GM21360 (cell line): ENCODE results near the gene EZR.

Experiments used
- ATAC-seq: cut with Tn5 transposase; IDR thresholded peaks from one replicate; pipeline ENCODE4 v1.9.1; 2021; ENCODE audit warnings: mild to moderate bottlenecking, moderate library complexity; ENCODE audit not compliant: unreplicated experiment

Gene EZR

DNA sequence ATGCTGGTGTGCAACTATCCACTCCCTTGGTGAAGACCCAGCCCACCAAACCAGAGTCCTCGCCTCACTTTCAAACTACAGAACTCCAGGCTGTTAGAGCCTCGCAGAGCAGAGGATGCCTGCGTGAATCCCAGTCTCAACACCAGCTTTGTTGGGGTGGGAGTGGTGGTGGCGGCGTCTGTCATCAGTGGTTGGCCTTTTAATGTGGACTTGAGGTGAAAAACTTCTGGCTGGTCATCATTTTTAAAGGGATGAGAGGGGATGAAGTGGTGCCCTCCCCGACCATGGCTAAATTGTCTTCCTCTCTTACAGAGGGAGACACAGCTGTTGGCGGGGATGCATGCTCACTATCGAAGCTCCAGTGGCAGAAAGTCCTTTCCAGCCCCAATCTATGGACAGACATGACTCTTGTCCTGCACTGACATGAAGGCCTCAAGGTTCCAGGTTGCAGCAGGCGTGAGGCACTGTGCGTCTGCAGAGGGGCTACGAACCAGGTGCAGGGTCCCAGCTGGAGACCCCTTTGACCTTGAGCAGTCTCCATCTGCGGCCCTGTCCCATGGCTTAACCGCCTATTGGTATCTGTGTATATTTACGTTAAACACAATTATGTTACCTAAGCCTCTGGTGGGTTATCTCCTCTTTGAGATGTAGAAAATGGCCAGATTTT, 54.9 kb downstream of the EZR start:
- no peak for ATAC-seq

DNA sequence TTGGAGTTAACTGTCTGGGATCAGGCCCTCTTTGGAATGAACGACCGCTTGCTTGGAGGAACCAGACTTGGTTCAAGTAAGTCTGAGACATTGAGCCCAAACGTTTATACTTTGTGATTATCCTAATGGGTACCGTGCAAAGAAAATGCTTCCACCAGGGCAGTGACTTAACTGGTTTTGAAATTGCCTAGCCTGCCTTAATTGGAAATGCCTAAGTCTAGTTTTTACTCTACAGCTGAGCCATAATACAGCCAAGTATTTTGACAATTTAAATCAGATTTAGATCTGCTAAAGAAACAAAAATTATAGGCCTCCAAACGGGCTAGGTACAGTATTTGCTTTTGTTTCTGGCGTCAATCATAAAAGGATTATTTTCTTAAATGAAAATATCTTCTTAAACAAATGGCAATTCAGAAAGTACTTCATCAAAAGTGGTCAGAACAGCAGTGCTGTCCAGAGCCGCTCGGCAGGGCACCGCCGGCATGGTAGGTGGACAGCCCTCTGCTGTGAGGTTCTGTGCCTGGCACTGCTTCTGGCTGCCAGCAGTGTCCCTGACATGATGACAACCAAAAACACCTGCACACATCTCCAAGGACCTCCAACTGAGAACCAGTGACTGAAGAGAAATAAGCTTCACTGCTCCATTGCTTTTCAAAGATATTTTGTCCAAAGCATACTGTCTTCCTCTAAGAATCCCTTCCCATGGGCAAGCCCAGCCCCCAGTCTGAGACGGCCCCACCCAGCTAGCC, 55.6 kb downstream of the EZR start:
- ATAC-seq, result no peak

DNA sequence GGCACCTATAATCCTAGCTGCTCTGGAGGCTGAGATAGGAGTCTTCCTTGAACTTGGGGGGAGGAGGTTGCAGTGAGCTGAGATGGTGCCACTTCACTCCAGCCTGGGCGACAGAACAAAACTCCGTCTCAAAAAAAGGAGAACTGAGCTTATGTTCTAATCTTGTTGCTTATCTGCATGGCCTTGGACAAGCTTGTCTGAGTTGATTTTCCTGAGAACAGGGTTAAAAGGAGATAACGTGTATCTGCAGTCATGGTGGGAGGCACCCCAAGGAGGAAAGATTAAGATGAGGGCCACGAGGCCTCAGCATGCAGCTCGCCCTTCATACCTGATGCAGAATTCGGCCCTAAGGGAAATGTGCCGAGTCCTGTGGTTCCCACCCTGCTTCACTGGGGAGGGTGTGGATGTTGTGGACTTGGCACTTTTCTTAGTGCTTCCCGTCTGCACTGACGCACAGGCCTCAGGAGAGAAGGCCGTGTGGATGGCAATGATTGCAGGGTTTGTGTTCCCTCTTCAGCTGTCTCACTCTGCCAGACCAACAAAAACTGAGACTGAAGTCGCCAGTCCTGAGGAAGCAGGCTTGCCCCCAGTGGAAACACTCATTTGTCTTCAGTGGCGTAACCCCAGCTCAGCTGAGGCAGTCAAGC, 56.3 kb downstream of the EZR start:
- no peak for ATAC-seq

DNA sequence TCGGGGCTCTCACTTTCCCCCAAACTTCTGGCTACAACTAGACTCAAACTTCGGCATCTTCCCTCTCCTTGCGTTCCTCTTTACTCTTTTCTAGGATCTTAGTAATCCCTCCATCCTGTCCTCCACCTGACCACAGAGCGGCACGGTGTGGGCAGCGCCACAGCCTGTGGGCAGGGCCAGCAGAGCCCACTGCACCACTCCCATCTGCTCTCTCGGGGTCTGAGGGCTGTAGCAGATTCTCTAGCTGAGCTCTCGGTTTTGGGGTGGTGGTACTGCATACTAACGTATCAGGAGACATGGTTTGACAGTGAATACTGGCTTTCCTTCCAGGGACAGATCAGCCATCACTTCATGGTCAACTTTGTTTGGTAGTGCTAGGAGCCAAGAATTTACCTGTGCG, 57.4 kb downstream of the EZR start:
- ATAC-seq, result no peak

DNA sequence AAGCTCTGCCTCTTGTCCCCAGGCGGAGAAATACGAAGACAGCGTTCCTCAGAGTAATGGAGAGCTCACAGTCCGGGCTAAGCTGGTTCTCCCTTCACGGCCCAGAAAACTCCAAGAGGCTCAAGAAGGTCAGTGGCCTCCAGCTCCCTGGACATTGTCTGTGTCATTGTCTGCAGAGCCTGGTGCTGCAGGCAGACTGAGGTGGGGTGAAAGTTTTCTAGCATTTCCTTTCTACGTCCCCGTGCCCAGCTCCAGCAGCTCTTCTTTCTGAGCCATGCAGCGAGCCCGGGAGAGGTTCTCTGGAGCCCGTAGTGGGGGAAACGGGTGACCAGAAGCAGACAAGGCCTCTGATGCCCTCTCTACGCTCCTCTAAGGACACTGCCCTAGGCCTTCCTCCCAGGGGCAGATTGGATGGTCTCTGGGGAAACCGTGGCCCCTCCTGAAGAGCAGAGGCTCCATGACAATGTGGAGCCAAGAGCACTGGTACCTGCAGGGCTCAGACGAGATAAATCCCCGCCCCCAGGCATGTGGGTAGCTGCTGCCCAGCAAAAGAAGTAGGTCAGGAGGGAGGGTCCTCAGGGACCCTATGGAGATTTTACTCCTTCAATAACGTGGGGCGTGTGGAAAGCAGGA, 58.4 kb downstream of the EZR start:
- ATAC-seq, result no peak

DNA sequence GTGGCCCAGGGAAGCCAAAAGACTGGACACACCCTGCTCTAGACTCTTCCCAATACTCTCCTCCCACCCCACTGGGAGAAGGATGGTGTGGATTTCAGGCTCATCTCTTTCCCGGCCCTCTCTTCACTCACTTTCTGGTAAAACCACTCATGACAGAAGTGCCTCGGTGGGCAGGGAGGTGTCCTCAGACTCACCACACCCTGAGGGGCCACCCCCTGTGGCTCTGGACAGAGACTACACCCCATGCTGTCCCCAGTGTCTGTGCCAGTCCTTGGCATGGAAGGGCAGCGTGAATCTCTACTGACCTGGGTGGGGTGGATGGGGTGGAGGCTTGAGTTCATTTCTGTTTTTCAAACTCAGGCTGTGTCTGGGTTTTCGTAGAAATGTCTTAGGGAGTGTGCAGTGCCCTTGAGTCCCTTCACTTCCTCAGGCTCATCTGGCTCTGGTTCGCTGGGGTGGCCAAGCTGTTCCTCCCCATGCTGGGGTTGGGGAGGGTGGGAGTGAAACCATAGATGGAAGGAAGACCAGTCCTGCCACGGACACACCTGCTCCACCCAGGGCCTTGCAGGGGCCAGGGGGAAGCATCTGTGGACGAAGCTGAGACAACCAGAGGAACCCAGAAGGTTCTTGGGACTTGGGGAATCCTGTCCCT, 59.1 kb downstream of the EZR start:
- ATAC-seq, result no peak

DNA sequence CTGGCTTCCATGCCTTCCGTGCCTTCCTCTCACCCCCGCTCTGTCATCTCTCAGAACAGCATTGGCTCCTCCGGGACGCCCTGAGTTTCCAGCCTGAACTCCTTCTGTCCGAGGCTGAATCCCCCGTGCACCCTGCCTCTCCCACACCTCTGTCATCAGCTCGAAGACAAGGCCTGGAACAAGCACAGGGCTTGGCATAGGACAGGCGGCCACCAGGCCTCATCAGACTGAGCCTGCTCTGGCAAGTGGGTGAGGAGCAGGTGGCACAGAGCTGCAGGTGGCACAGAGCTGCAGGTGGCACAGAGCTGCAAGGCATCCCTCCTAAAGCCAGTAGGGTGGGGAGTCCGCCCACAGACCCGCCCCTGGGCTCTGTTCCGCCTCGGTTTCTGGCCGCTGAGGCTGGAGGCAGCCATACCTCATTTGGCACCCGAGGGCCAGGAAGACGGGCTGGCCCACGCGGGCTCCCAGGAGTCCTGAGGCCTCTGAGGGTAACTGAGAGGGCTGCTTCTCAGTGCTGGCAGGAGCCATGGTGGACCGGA, 60.2 kb downstream of the EZR start:
- ATAC-seq, result no peak

DNA sequence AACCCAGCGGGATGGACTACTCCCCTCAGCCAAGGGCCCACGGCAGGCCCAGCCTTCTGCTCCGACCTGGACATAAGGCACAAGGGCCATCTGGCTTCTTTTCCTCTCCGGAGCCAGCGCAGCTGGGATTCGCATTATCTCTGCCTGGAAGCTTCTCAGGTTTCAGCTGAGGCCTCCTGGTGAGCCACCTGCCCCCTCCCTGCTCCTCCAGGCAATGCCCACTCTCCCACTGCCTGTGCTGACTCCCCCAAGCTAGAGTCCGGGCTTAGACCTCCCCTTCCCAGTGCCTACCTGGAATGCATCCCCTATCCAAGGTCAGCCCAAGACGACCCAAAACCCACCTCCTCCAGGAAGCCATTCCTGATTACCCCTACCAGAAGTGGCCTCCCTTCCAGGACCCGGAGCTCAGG, 60.7 kb downstream of the EZR start:
- ATAC-seq, result no peak

DNA sequence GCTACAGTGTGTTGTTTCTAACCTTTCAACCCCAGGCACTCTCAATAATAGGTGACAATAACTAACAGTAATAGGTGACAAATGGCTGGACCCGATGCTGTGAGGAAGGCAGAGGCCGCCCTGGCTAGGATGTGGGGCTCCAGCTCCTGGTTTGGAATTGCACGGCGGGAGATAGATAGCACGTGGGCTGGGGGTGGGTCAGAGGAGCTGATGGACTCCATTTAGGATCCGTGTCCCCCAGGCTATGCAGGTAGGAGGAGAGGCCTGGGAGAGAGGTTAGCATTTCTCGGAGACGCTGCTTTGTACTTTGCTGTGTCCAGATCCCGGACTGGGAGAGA, 61.4 kb downstream of the EZR start:
- no peak for ATAC-seq

DNA sequence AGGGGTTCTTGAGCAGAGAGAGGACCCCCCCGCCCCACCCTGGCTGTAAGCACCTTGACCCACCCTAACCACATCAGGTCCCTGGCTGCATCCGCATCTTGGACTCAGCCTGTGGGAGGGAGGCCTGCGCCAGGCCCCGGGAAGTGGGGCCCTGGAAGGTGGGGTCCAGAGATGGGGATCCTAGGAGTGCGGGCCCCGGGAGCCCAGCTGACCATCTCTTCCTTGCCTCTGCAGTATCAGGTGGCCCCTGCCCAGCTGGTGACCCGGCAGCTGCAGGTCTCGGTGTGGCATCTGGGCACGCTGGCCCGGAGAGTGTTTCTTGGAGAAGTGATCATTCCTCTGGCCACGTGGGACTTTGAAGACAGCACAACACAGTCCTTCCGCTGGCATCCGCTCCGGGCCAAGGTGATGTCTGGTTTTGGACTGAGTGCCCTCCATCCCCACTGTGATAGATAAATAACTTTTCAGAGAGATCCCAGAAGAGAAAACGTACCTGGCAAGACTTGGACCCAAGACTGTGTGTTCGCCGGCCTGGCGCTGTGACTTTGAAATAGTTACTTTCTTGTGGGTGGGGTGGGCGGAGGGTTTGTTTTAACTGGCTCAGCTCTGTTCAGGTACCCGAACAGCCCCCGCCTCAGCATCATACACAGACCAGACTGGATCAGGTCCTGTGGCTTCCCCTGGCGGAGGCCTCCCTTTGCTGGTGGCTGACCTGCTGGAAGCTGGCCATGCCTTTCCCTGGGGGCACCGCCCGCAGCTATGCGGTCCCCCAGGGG, 62.0 kb downstream of the EZR start:
- no peak for ATAC-seq

DNA sequence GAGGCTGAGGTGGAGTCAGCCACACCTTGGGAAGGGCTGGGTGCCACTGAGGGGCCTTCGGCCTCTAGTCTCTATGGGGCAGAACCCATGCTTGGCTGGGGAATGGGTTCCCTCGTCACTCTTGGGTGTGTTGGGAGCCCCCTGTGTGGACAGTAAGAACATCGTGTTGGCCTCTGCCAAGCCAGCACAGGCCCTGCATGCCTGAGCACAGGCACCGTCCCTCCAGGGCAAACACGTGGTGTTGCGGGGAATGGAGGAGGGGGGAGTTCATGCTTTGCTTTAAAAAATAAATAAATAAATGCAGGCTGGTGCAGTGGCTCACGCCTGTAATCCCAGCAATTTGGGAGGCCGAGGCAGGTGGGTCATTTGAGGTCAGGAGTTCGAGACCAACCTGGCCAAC, 63.0 kb downstream of the EZR start:
- ATAC-seq, result no peak

DNA sequence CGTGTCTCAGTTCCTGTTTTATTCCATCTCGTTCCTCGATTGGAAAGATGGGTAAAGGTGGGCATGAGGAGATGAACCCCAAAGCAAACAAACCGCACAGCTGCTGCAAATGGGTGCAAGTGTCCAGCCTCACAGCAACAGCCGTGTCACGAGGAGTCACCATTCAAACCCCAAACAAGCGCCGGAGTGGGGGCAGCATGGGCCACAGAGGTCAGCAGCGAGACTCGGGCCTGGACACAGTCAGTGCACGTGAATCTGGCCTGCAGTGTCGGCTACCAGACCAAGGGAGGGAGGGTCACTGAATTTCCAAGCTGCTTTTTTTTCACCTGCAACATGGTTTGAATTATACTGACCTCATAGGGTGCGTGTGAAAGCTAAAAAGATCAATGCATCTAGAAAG, 63.5 kb downstream of the EZR start:
- ATAC-seq, result no peak

DNA sequence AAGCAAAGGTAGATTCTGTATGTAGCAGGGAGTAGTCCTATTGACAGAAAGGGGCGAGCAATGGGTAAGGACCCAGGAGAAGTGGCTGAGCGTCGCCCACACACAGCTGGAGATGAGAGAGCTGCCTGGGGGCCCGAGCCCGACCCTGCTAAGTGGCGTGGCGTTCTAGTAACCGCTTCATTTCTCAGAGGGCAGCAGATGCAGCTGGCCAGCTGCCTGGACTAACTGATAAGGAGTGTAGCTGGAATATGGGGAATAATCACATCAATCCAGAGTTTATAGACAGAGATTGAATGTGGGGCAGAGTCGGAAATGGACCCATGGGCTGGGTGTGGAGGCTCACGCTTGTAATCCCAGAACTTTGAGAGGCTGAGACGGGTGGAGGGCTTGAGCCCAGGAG, 64.4 kb downstream of the EZR start:
- no peak for ATAC-seq

DNA sequence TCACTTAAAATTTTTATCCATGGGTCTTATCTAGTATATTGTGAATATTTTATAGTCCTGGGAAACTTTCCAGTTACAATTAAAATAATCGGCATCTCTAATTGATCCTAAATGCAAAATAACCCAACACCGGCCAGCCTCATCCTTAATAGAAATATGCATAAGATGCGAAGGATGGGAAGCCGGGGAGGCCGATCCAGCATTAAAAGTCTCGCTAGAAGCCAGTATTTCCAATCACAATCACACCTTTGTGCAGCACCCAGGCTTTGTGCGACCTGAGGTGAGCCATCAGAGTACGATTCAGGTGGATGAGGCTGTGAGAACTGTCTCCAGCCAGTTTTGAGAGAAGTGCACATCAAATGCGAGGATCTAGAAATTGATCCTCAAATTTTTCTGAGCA, 65.4 kb downstream of the EZR start:
- ATAC-seq, result no peak

DNA sequence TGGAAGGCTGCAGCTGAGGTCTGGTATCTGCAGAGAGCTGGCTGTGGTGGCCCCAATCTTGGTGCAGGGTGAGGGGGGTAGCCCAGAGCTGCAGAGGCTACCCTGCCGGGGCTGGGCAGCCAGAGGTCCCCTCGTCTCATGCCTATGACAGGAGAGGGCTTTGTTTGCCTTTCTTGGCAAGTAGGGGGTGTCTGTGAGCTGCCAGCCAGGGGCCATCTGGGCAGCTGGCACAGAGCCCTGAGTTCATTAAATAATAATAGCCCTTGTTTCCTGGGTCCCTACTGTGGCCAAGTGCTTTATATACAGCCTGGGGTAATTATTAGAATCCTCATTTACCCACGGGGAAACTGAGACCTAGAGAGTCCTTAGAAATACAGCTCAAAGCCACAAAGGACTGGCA, 66.6 kb downstream of the EZR start:
- no peak for ATAC-seq

DNA sequence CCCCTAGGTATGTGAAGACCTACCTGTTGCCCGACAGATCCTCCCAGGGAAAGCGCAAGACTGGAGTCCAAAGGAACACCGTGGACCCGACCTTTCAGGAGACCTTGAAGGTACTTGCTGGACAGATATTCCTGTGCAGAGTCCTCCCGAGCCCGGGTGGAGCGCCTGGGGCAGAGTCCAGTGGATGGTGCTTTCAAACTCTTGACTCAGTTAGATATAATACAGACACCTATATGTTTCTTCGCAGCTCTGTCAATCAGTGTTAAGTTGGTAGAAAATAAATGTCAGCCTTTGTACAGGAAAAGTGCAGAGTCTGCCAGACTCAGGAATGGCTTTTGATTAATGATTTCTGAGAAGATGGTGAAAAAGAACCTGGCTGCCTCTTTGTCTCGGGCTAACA, 67.2 kb downstream of the EZR start:
- ATAC-seq, result no peak

DNA sequence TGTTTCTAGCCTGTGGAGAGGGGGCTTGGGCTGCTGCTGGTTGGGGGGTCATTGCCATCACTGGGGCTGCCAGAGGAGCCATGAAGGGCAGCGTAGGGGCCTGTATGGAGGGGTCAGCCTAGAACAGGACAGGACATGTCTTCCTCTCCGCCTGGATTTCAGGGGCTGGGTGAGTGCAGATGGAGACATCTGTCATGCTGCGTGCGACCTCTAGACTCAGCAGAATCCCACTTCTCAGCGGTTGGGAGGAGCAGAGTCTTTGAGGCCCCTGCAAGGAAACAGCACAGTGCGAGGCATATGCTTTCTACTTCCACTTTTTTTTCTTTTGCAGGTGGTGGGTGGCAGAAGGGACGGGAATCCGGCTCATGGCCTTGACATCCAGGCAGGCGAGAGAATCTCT, 67.9 kb downstream of the EZR start:
- ATAC-seq, result no peak

DNA sequence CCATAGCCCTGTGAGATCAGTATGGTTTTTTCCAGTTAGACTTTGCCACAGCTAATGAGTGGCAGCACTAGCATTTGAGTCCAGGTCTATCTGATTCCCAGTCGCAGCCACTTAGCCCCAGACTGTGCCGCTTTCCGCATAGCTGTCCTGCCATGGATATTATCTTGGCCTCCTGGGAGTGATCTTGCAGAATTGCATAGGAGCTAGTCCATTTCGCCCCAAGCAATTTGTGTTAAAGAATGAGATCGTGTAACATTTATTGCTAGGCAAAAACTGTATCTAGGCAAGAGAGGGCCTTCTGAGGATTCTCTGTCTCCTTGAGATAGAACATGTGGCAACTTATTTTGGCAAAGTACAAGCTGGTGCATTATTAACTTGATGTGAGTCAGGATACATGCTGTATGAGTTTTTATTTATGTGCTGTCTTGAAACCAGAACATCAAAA, 74.2 kb downstream of the EZR start:
- ATAC-seq, result no peak

DNA sequence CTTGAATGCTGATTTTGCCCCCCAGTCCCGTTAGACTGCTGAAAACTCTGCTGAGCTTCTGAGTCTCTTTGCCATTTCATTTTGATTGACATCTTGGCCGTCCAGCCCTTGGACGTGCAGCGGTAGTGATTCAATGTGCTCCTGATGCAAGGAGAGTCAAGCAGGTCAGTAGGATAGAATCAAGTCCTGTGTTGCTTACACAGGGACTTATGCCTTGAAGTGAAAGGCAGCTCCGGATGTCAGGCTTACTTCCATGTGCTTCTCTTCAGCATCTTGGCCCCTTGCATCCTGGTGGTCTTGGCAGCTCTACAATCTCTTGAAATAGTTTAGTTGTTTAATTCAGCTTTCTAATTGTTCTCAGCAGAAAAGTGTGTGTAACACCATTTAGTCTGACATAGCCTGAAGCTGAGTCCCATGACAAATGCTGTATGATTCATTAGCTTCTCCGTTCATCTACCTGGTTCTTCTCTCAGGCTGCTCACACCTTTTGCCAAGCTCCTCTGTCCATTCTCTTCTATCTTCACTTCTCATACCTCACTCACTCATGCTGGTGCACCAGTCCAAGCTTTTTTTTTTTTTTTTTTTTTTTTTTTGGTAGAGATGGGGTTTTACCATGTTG, 76.0 kb downstream of the EZR start:
- ATAC-seq, result no peak

DNA sequence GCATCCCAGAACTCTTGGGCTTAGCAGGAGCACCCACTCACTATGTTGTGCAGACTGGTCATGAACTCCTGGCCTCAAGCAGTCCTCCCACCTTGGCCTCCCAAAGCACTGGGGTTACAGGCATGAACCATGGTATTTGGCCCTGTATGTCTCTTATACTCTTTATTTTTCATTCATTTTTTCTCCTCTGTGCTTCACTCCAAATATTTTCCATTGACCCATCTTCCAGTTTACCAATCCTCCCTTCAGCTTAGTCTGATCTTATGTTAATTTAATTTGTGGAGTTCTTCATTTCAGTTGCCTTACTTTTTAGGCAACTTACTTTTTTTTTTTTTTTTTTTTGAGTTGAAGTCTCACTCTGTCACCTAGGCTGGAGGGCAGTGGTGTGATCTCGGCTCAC, 79.5 kb downstream of the EZR start:
- no peak for ATAC-seq
